ENCODE measurements around the gene ACLY. TPM values are rescaled to one million over a fixed set of nuclear protein-coding genes. Genes with fewer than 3 reads are reported as not detected.
"Not testable (repeated sequence)": the region's sequence is repeated elsewhere in the genome, so short reads cannot be mapped to it uniquely, and the experiment has no call there.

ACLY gene
- total RNA-seq, 1 donor from 2014 or later = 165 TPM

DNA sequence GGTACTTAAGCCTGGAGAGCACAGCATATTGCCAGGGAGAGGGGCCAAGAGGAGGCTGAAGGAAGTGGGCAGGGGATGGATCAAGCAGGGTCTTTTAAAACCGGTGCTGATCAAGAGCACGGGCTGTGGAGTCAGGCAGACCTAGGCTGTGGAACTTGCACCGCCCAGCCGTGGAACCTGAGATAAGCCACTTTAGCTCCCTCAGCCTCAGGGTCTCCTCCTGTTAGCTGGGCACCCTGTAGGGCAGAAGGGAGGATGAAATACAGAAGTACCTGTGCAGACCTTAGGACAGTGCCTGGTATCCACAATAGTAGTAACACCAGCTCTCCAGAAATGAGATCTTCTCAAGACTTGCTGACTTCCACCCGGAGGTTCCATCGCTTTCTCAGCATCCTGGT lies 20.9 kb upstream of the ACLY start:
- DNase-seq (ENCODE audit: low read depth) = no peak

DNA sequence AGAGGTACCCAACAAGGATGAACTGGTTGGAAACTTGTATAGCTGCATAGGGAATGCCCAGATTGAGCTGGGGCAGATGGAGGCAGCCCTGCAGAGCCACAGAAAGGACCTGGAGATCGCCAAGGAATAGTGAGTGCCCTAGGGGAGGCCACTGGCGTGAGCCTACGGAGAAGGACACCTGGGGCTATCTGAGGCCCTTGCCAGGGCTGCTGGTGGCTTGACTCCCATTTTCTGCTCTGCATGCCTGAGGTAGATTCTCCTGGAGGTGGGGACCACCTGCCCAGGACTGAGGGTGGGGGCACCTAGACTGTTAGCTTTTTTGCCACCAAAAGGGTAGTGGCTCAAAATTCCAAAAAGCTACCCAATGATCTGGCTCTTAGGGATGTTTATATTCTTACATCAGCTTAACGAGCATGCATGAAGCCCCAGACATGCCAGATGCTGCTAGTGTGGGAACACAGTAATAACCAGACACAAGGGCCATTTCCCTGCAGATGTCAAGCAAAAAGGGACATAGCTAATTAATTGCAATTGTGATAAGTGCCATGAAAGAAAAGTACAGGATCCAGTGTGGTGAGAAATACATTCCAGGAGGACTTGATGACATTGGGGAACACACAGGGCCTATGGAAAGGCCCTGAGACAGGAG lies 20.4 kb upstream of the ACLY start:
- DNase-seq (ENCODE audit: low read depth) = no peak

DNA sequence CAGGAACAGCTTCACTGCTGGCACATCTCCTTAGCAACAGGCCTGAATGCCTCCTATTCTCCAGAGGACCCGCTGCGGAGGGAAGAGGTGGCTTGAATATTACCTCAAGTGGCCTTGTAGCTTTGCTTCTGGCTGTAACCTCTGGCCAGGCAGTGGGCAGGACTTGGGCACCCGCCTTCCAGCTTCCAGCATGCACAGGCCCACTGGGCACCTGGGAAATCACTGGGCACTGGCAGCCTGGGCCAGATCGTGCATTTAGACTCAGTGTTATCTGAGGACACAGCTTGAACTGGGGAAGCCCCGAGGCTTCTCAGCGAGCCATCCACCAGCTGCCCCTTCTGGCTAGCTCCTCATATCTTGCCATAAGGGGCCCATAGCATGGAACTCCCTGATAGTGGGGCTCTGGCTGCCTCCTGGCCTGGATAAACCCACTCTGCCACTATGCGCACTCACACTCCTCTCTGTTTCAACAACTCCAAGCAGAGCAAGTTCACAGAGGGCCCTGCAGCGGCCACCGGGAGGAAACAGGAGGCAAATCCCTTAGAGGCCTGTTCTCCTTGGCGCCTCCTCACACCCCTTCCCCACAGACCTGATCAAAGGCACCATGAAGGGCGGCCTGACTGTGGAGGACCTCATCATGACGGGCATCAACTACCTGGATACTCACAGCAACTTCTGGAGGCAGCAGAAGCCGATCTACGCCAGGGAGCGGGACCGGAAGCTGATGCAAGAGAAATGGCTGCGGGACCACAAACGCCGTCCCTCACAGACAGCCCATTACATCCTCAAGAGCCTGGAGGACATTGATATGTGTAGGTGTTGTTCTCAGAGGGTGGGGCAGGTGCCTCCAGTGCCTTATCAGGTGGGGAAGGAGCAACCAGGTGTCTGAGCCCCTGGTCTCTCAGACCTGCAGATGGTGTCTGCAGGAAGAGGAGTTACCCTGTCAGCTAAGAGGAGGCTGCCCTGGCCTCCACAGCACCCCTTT lies 19.5 kb upstream of the ACLY start:
- DNase-seq (ENCODE audit: low read depth) = no peak

- no peak for DNase-seq (ENCODE audit: low read depth)
These were observed 16.9 kb upstream of the ACLY start for GRCh38 chr17:41935641-41936040.

GRCh38 chr17:41932816-41933389 lies 14.2 kb upstream of the ACLY start:
- DNase-seq (ENCODE audit: low read depth) = no peak

DNA sequence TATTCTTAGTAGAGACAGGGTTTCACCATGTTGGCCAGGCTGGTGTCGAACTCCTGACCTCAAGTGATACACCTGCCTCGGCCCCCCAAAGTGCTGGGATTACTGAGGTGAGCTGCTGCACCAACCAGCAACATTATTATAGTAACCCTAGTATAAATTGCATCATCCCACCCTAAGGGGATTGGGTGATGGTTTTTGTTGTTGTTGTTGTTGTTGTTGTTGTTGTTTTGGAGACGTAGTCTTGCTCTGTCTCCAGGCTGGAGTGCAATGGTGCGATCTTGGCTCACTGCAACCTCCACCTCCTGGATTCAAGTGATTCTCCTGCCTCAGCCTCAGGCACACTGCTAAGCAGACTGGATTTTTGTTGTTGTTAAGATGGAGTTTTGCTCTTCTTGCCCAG lies 13.0 kb upstream of the ACLY start:
- DNase-seq (ENCODE audit: low read depth) = not testable (repeated sequence)

GRCh38 chr17:41930833-41931156 lies 12.0 kb upstream of the ACLY start:
- not testable (repeated sequence) for DNase-seq (ENCODE audit: low read depth)

DNA sequence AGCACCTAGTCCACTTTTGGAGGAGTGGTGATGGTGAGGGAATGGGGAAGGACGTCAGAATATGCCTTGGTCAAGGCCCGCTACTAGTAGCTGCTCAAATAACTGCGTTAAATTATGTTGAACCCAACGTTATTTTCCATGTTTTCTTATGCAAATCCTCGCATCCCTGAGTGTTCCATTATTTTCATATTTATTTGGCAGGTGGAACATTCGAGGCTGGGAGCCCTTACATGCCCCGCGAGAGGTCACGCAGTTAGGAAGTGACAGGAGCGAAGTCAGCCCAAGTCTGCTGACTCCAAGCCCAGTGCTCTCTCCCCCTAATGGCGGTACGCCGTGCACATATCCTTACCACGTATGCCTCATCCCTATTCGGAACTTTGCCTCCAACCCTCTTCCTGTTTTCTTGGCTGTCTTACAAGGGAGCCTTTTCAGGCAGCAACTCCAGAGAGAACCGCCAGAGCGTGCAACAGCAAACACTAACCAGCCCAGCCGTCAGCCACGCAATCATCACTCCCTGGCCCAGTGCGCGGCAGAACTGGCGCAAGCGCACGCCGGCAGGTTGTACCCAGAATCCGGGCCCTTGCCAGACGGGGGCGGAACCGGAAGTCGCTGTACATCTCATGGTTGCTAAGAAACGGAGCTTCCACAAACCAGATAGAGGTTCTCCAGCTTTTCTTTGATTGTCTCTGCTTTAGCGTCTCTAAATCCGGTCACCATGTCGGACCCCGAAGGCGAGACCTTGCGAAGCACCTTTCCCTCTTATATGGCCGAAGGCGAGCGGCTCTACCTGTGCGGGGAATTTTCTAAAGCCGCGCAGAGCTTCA lies 11.5 kb upstream of the ACLY start, which contains the start of gene ODAD4:
TSS of gene ODAD4 (plus strand) at position 609 of the 824 bp plus-strand sequence. CDS start at position 716, 107 bp downstream.
- DNase-seq (ENCODE audit: low read depth) = peak; percentile 96

DNA sequence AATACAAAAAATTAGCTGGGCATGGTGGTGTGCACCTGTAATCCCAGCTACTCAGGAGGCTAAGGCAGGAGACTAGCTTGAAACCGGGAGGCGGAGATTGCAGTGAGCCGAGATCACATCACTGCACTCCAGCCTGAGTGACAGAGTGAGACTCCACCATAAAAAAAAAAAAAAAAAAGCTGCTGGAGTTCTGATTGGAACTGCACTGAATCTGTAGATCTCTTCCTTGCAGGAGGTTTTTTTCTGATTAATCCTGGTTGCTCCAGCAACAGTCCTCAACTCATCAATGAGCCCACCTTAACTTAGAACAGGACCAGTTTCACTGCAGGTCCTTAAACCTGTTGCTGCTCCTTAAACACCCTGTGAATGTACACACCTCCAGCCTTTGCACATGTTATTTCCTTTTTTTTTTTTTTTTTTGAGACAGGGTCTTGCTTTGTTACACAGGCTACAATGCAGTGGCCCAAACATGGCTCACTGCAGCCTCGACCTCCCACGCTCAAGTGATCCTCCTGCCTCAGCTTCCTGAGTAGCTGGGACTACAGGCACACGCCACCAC lies 10.0 kb upstream of the ACLY start:
- DNase-seq (ENCODE audit: low read depth) = no peak

DNA sequence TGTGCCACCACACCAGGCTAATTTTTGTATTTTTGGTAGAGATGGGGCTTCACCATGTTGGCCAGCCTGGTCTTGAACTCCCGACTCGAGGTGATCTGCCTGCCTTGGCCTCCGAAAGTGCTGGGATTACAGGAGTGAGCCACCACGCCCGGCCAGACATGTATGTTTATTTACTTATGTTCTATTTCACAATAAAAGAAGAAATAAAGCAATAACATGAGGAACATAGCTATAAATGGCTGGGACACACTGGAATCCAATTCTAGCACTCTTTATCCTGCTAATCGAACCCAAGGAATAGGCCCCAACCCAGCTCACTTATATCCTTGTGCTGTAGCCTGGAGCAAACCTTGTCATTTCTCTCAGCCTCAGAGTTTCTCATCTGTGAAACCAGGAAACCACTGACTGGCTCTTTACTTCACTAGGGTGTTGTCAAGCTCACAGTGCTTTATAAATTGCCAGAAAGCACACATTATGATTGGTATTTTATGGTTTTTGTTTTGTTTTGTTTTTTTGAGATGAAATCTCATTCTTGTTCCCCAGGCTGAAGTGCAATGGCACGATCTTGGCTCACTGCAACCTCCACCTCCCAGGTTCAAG lies 7.3 kb upstream of the ACLY start:
- no peak for DNase-seq (ENCODE audit: low read depth)

GRCh38 chr17:41920580-41920955 lies 1.8 kb upstream of the ACLY start:
- DNase-seq (ENCODE audit: low read depth) = no peak

DNA sequence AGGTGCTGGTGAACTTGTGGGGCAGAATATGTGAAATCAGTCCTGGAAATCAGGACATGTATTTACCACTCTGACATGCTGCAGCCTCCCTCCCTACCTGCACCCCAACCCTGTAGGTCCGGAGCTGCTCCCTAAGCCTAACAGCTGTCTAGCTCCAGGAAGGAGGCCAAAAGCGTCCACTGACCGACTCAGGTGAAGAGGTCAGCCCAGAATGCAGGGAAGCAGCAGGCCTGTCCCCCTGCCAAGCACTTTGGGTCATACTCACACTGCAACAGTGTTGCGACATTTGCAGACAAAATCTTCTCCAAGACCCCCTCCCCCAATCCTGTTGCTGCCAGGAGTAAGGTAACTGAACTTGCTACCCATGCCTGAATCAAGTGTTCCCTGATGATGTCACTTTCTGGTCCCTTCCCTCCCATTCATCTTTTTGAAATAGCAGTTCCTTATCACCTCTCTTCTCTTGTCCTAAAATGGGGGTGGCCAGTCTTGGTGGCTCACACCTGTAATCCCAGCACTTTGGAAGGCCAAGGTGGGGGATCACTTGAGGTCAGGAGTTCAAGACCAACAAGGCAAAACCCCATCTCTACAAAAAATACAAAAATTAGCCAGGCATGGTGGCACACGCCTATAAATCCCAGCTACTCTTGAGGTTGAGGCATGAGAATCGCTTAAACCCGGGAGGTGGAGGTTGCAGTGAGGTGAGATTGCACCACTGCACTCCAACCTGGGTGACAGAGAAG lies 1.3 kb upstream of the ACLY start:
- DNase-seq (ENCODE audit: low read depth) = peak; percentile 47

GRCh38 chr17:41919165-41919817 lies 540 bp upstream of the ACLY start:
- peak; percentile 63 for DNase-seq (ENCODE audit: low read depth)

GRCh38 chr17:41917679-41918313 lies 955 bp downstream of the ACLY start:
- no peak for DNase-seq (ENCODE audit: low read depth)

DNA sequence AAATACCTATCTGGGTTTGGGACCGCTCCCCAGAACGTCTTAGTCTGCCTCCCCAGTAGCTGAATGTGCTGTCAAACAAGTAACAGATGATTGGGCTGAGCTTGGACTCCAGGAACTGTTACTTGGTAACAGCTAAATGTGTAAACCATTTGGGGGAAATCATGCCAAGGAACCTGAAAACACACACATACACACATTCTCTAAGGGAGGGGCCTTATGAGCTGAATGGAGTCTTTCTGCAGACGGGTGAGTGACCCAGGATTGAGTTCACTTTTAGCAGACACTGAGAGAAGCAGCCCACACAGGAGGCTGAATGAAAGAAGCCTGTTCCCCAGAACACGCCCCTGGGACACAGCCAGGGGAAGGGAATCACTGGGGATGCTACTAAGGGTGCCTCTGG lies 1.6 kb downstream of the ACLY start:
- peak; percentile 26 for DNase-seq (ENCODE audit: low read depth)

GRCh38 chr17:41915566-41915965 lies 3.2 kb downstream of the ACLY start:
- DNase-seq (ENCODE audit: low read depth) = no peak

DNA sequence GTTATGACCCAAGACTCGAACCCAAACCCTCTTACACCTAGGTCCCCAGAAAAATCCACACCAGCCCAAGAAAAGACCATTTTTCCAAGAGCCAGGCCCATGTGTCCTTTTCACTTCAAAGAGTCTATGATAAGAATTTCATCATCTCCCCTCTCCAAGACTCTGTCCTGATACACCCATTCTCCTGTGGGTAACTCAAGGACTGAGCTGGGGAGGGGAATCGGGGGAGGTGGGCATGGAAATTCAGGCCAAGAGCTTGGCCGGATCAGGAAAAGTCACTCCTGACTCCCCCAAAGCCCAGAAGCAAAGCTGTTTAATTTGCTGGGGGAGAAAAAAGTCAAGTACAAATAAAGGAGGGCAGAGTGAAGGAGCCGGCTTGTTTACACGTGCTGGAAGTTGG lies 3.7 kb downstream of the ACLY start:
- no peak for DNase-seq (ENCODE audit: low read depth)

DNA sequence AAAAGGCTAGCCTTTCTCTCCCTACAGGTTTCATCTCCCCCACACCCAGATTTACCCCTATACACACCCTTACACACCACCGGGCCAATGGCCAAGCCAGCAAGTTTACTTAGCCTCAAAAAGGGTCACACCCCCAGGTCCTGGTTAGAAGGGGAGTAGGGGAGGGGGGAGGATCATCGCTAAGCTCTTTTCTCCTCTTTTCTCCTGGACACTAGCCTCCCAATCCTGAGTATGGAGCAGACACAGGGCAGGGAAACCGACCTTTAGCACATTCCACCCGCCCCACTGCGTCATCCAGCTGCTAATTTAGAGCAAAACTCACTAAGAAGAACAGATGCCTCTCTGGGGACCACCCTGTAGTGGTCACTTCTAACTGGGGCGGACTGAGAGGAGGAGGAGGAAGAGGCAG lies 4.4 kb downstream of the ACLY start:
- DNase-seq (ENCODE audit: low read depth) = no peak

DNA sequence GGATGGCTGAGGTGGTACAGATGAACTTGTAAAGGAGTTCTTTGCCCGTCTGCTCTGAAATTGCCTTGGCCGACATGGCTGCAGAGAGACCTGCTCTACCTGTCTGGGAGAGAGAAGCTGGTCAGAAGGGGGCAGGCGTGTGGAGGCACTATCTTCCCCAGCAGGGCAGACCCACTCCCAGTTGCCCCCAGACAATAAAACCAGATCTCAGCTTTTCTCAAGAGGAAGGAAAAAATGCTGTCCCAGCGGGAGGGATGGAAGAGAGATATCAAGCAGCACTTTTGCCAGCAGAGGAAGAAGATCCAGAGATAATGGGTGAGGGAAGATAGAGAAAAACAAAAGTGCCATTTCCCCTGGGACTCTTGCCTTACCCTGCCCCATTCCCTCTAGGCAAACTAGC lies 5.0 kb downstream of the ACLY start:
- no peak for DNase-seq (ENCODE audit: low read depth)
